PC-3 (cell line): ENCODE measurements around the gene SRSF2.

Experiments used
- CTCF ChIP-seq: fragments of 300-600 bp; sonication (generic); conservative IDR thresholded peaks from 2 replicates; pipeline ENCODE4 v1.5.1; 2017; ENCODE audit warnings: antibody characterized with exemption, low read depth, mild to moderate bottlenecking, low read length
- EZH2phosphoT487 ChIP-seq: fragments of 300-600 bp; sonication (generic); IDR thresholded peaks from 2 replicates; pipeline ENCODE4 v1.6.1; 2018; ENCODE audit warnings: mild to moderate bottlenecking, antibody characterized with exemption, low read length, borderline replicate concordance

- no peak for TF ChIP-seq EZH2phosphoT487
- TF ChIP-seq CTCF = no peak
These were observed 36.9 kb downstream of the SRSF2 start for GRCh38 chr17:76700270-76700616.
